ENCODE measurements around the gene WSCD1.

DNA sequence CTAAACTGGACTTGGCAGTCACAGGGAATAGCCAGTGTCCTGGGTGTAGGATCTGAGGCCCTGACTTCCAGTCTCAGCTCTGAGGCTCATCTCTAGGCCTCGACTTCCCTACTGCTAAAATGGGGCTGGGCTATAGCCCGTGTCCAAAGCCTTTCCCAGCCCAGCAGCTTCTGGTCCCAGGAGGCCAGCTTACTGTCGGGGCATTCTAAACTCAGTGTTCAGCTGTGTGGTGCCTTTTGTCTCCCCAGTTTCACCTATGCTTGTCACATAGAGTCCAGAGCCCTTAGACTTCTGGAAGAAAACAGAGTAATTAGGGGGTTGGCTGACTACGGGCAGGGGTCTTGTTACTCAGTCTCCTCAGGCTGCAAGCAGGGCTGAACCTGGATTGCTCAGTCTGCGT lies 94.8 kb downstream of the WSCD1 start:
- TF ChIP-seq RAD21 (conservative IDR thresholded peaks at IDR 0.05), result no peak
- TF ChIP-seq, protein P1, sequence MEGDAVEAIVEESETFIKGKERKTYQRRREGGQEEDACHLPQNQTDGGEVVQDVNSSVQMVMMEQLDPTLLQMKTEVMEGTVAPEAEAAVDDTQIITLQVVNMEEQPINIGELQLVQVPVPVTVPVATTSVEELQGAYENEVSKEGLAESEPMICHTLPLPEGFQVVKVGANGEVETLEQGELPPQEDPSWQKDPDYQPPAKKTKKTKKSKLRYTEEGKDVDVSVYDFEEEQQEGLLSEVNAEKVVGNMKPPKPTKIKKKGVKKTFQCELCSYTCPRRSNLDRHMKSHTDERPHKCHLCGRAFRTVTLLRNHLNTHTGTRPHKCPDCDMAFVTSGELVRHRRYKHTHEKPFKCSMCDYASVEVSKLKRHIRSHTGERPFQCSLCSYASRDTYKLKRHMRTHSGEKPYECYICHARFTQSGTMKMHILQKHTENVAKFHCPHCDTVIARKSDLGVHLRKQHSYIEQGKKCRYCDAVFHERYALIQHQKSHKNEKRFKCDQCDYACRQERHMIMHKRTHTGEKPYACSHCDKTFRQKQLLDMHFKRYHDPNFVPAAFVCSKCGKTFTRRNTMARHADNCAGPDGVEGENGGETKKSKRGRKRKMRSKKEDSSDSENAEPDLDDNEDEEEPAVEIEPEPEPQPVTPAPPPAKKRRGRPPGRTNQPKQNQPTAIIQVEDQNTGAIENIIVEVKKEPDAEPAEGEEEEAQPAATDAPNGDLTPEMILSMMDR (IDR thresholded peaks at IDR 0.05; ENCODE audit: poor library complexity, severe bottlenecking), result no peak

All from neural cell (in vitro differentiated cells).